HT1080 (cell line): ENCODE data around the gene IQCF6. TPM values are rescaled to one million over a fixed set of nuclear protein-coding genes. Genes with fewer than 3 reads are reported as not detected.
"Not testable (repeated sequence)": the region's sequence is repeated elsewhere in the genome, so short reads cannot be mapped to it uniquely, and the experiment has no call there.

Experiments
- DNase-seq: peaks from one replicate; pipeline ENCODE4 v3.0.0-alpha.2; 2015; ENCODE audit warnings: low read depth
- total RNA-seq: library from RNA; depleted of rRNA; stranded (reverse); fragments of >200 nt; shearing (Covaris generic); gene quantifications from 2 replicates; pipeline ENCODE4 v1.2.3, GENCODE V29; 2014; rRNA removed

IQCF6 gene
- total RNA-seq, 1 experiment from 2014 or later, result not detected

DNA sequence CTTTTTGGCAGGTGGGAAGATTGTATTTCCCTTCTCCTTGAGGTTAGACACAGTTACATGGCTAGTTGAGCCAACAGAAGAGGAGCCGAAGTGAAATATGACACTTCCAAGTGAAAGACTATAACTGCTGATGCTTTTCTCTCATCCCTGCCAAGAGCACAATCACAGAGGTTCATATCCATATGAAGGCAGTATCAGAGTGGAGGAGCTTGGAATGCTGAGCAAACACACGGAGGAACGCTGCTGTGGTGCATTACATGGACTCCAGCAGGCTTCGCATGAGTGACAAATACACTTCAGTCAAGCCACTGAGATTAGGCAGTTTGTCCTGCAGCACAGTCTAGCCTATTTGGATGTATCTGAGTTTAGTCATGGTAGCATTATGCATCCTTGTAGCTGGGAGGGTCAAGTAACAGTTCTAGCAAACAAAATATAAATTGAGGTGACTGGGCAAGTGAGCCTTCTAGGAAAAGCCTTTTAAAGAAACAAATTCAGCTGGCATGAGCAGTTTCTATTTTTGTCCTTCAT is 5.4 kb downstream of the IQCF6 start:
- DNase-seq, result no peak

DNA sequence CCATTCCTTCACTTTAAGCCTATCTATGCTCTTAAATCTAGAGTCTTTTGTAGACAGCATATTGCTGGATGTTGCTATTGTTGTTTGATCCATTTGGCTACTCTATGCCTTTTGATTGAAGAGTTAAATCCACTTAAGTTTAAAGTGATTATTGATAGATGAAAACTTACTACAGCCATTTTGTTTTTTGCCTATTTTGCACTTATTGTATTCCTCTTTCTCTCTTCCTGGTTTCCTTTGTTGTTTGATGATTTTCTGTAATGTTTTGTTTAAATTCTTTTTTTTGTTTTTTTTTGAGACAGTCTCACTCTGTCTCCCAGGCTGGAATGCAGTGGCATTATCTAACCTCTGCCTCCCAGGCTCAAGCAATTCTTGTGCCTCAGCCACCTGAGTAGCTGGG is 19.8 kb downstream of the IQCF6 start:
- DNase-seq, result no peak

DNA sequence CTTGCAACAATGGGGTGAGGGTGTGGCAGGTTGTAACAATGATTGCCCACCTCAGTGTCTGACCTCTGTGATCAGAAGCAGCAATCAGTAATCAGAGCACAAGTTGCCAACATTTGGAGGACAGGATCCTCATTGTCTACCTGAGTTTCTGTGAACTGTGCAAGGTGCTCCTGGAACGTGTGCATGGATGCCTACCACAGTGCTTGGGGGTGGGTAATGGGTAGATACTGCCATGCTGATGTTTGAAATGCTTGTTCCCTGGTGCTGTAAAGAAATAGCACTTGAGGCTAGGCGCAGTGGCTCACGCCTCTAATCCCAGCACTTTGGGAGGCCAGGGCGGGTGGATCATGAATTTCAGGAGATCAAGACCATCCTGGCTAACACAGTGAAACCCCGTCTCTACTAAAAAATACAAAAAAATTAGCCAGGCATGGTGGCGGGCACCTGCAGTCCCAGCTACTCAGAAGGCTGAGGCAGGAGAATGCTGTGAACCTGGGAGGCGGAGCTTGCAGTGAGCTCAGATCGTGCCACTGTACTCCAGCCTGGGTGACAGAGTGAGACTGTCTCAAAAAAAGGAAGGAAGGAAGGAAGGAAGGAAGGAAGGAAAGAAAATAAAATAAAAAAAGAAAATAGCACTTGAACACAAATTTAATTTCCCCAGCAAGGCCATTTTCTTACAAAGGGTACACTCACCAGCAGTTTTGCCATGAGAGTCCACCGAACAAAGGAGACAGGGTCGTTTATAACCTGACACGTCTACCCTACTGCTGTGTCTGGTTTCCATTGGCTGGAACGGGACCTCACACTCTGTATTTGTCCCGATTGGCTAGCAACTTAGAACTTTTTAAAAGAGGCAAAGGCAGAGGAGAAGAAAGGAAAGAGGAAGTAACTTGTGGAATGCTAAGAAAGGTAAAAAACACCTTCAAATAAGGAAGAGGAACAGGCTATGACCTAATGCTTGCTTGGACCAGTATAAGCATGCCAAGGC is 25.0 kb downstream of the IQCF6 start:
- DNase-seq, result not testable (repeated sequence)

DNA sequence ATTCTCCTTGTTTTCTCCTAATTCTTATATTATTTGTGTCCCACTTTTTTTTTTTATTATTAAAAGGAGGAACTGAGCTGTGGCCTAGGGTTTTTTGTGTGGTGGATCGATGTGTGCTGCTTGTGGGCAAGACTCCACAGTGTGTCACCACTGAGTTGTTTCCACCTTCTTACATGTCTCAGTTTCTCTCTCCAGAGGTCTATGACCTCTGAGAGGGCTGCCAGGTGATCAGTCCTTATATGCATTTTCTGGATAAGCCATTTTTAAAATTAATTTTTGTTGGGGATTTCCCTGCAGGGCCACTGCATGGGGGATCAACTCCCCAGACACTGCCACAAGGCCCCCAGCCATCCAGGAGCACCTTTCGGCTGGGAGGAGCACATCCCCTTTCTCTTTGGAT is 27.8 kb downstream of the IQCF6 start:
- DNase-seq, result no peak

DNA sequence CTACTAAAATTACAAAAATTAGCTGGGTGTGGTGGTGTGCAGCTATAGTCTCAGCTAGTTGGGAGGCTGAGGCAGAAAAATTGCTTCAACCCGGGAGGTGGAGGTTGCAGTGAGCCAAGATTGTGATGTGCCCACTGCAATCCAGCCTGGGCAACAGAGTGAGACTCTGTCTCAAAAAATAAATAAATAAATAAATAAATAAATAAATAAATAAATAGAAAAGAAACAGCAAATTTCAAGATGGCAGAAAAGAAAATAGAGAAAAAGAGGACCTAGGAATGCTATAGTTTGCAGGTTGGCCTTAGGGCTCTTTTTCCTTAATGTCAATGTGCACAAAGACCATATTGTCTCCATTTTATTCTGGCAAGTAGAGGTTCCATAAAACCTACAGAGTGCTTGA is 28.2 kb downstream of the IQCF6 start:
- no peak for DNase-seq

DNA sequence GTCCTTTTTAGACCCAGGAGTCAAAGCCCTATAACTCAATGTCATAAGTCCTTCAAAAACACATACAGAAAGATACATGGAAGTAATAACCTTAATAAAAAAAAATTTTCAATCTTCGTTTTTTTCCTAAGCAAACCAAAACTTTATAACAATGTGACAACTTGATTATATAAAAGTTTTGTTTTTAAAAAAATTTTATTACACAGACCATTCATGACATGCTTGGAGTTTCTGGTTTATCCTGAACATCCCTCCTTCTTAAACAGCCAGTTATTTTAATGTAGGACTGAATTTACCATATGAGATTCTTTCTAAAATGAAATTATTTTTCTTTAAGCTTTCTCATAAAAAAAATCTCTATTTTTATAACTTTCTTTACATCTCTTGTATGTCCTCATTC is 30.7 kb downstream of the IQCF6 start:
- DNase-seq, result no peak

DNA sequence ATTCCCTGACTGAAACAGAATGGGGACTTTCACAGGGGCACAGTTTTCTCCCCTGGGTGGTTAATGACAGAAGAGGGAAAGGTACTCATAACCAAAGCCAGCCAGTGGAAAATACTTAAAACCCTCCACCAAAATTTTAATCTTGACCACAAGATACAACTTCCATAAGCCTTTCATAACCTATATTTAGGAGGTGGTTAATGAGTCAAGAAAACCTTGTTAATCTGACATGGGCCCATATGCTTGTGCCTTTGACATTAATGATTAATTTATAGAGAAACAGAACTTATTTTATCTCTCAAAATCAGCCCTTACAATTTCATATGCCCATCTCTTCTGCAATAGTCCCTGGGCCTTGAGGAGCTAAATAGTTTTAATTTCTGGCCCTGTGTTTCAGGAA is 31.2 kb downstream of the IQCF6 start:
- no peak for DNase-seq

DNA sequence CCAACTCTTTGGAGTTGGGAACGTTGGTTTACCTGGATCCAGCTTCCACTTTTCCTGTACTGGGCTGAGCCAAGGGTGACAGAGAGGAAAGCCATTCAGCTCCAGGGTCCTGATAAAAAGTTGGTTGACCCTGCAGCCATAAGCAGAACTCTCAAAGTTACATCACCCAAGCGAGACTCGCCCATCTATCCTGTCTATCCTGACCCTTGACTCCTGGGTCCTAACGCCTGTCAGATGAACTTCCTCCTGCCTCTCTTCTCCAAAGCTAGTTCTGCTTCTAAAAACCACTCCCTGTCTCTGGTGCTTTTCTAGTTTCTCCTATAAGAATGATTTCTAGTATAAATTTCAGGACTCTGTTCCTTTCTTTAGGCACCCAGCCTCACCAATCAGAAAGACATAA is 36.1 kb downstream of the IQCF6 start:
- not testable (repeated sequence) for DNase-seq

DNA sequence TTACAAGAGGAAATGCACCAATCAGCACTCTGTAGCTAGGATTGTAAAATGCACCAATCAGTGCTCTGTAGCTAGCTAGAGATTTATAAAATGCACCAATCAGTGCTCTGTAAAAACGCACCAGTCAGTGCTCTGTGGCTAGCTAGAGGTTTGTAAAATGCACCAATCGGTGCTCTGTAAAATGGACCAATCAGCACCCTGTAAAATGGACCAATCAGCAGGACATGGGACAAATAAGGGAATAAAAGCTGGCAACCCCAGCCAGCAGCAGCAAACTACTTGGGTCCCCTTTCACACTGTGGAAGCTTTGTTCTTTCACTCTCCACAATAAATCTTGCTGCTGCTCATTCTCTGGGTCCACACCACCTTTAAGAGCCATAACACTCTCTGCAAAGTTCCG is 36.7 kb downstream of the IQCF6 start:
- DNase-seq, result not testable (repeated sequence)

DNA sequence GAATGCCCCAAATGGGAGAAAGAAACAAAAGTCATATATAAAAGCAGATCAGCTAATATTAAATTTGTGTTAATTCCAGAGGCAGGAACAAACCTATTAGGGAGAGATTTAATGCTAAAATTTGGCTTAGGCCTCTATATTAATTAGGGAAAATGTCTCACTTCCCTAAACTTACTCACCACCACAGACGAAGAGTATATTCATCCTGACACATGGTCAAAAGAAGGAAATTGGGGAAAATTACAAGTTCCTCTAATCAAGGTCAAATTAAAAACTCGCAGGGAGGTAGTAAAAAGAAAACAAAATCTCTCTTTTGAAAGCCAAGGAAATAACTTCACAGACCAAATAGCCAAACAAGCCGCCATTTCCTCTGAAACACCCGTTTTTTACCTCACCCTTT is 39.9 kb downstream of the IQCF6 start:
- DNase-seq, result no peak

DNA sequence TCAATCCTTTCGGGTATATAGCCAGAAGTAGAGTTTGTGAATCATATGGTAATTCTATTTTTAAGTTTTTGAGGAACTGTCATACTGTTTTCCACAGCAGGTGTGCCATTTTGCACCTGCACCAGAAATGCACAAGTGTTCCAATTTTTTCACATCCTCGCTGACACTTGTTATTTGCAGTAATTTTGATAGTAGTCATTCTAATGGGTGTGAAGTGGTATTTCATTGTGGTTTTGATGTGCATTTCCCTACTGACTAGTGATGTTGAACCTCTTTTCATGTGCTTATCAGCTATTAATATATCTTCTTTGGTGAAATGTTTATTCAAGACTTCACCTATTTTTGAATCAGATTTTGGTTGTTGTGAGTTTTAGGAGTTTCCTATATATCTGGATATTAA is 43.1 kb downstream of the IQCF6 start:
- DNase-seq, result no peak

DNA sequence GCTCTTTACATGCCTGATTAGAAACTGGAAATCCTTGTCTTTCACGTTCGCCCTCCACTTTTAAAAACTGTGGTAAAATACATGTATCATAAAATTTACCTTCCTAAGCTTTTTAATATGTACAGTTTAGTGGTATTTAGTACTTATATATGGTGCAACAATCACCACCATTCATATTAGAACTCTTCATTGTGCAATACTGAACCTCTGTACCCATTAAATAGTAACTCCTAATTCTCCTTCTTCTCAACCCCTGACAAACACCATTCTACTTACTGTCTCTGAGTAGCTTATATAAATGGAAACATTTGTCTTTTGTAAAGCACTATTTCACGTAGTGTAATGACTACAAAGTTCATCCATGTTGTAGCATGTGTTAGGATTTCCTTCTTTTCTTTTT is 44.0 kb downstream of the IQCF6 start:
- no peak for DNase-seq

DNA sequence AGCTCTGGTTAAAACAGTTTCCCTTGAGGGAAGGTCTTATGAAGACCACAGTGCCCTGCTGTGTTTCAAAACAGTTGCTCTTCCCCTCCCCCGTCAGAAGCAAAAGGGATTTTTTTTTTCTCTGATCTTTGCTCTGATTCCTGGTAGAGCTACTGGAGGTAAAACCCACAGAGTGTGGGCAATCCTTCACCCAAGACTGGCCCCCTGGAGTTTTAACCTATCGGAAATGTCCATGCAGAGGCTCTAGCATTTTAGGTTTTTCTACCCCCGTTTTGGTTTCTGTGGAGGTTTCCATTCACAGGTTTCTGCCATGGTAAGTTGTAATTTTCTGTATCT is 44.5 kb downstream of the IQCF6 start:
- DNase-seq, result no peak

DNA sequence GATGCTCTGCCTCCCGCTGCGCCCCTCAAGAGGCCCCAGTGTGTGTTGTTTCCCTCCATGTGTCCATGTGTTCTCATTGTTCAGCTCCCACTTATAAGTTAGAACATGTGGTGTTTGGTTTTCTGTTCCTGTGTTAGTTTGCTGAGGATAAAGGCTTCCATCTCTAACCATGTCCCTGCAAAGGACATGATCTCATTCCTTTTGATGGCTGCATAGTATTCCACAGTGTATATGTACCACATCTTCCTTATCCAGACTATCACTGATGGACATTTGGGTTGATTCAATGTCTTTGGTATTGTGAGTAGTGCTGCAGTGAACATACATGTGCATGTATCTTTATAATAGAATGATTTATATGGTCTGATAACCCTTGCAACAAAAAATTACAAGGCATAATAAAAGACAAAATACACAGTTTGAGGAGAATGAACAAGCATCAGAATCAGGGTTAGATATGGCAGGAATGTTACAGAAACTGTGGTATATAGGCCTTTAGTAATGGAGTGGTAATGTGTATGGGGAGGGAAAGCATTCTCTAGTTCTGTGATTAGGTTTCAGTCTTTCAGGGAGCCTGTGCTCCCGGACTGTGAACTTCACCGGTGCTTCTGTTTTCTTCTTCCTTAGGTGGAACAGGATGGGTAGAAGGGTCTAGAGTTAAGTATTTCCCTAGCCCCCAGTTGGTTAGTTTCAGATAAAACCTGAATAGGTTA is 45.0 kb downstream of the IQCF6 start:
- no peak for DNase-seq

DNA sequence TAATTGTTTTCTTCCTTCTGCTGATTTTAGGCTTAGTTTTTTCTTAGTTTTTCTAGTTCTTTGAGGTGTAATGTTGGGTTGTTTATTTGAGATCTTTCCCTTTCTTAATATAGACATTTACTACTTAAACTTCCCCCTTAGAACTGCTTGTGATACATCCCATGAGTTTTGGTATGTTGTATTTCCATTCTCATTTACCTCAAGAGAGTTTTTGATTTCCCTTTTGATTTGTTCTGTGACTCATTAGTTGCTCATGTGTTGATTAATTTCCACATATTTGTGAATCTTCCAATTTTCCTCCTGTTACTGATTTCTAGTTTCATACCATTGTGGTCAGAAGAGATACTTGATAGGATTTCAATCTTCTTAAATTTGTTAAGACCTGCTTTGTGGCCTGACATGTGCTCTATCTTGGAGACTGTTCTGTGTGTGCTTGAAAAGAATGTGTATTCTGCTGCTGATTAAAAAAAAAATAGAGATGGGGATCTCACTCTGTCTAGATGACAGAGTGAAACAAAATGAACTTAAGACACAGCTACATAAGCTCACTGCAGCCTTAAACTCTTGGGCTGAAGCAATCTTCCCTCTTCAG is 49.9 kb downstream of the IQCF6 start:
- no peak for DNase-seq

Other genes starting within 250 kb of the IQCF6 start
- 9.3 and 12.3 TPM in 2 replicates for gene RAD54L2, start 240.5 kb downstream of the IQCF6 start, total RNA-seq
- gene TEX264, start 108.0 kb downstream of the IQCF6 start, total RNA-seq, result 76.6 and 84.8 TPM in 2 replicates
- under 0.01 and 0.06 TPM in 2 replicates for gene GRM2, start 72.2 kb downstream of the IQCF6 start, total RNA-seq
- gene IQCF2, start 82.4 kb upstream of the IQCF6 start, total RNA-seq, result not detected in 2 replicates
- not detected in 2 replicates for gene IQCF5, start 96.4 kb upstream of the IQCF6 start, total RNA-seq
- gene IQCF1, start 124.1 kb upstream of the IQCF6 start, total RNA-seq, result 0.50 and 0.57 TPM in 2 replicates
- 78.3 and 87.2 TPM in 2 replicates for gene RRP9, start 162.7 kb upstream of the IQCF6 start, total RNA-seq
- gene PARP3, start 163.1 kb upstream of the IQCF6 start, total RNA-seq, result 22.5 and 31.4 TPM in 2 replicates
- 0.08 and 0.23 TPM in 2 replicates for gene GPR62, start 176.1 kb upstream of the IQCF6 start, total RNA-seq
- 85.6 and 95.9 TPM in 2 replicates for gene PCBP4, start 188.2 kb upstream of the IQCF6 start, total RNA-seq
- gene ABHD14B, start 194.8 kb upstream of the IQCF6 start, total RNA-seq, result 75.0 and 94.0 TPM in 2 replicates
- gene ABHD14A, start 195.8 kb upstream of the IQCF6 start, total RNA-seq, result 24.6 and 25.1 TPM in 2 replicates
- 105 and 171 TPM in 2 replicates for gene ACY1, start 204.3 kb upstream of the IQCF6 start, total RNA-seq
- 1,388 and 1,455 TPM in 2 replicates for gene RPL29, start 216.7 kb upstream of the IQCF6 start, total RNA-seq